ENCODE measurements around the gene BTNL9. TPM values are rescaled to one million over a fixed set of nuclear protein-coding genes. Genes with fewer than 3 reads are reported as not detected.
A peak's percentile ranks its signal among the peaks of the same experiment; 100 is the strongest.

BTNL9 gene
- total RNA-seq, 1 donor from 2014 or later, result 99.8 TPM

GRCh38 chr5:181084621-181085195 is 44.6 kb downstream of the BTNL9 start:
- intact Hi-C loops (cut with DNase I), result no loop called here
- no peak for DNase-seq
- ATAC-seq, result no peak
- H3K4me1 ChIP-seq, result no peaks in the 10 kb centered on the region
- H3K27ac ChIP-seq, result no peak overlapping the region
- TF ChIP-seq CTCF (IDR thresholded peaks at IDR 0.05), result no peak
- no peaks in the 10 kb centered on the region for H3K9me3 ChIP-seq
- H3K36me3 ChIP-seq, result no peaks in the 10 kb centered on the region
- no peak overlapping the region for H3K4me3 ChIP-seq
- H3K27me3 ChIP-seq, result no peaks in the 10 kb centered on the region

- intact Hi-C loops (cut with DNase I), result no loop called here
- no peak overlapping the region for H3K27ac ChIP-seq
- H3K9me3 ChIP-seq, result no peaks in the 10 kb centered on the region
- no peak overlapping the region for H3K4me3 ChIP-seq
- H3K36me3 ChIP-seq, result no peaks in the 10 kb centered on the region
- no peaks in the 10 kb centered on the region for H3K27me3 ChIP-seq
- ATAC-seq (no peak), DNase-seq (no peak)
- TF ChIP-seq CTCF (IDR thresholded peaks at IDR 0.05), result no peak
- no peaks in the 10 kb centered on the region for H3K4me1 ChIP-seq
Measured at GRCh38 chr5:181086026-181086883, 46.2 kb downstream of the BTNL9 start.

GRCh38 chr5:181086884-181087205 is 46.8 kb downstream of the BTNL9 start:
- Histone ChIP-seq H3K36me3 (no peaks in the 10 kb centered on the region), H3K27me3 (no peaks in the 10 kb centered on the region), H3K27ac (no peak overlapping the region), H3K4me1 (no peaks in the 10 kb centered on the region), H3K4me3 (no peak overlapping the region), H3K9me3 (no peaks in the 10 kb centered on the region)
- DNase-seq (no peak), ATAC-seq (no peak)
- intact Hi-C loops (cut with DNase I), result no loop called here
- TF ChIP-seq CTCF (IDR thresholded peaks at IDR 0.05), result no peak

DNA sequence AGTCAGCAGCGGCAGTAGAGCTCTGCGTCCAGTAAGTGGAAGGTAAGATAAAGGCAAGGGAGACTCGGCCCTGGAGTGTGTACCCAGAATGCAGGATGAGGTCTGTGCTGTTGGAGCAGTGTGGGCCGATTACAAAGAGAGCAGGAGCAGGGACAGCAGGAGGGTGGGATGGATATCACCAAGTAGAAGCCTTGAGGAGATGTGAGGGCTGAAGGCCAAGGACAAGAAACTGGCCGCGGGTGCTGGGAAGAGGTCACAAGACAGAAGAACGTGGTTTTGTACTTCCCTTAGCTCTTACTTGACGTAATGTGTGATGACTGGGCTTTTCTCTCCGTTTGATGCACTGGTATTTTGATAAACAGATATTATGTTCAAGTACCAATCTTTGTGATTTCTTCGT is 47.2 kb downstream of the BTNL9 start:
- ATAC-seq (no peak), DNase-seq (no peak)
- Histone ChIP-seq H3K4me1 (no peaks in the 10 kb centered on the region), H3K36me3 (no peaks in the 10 kb centered on the region), H3K9me3 (no peaks in the 10 kb centered on the region), H3K27me3 (no peaks in the 10 kb centered on the region), H3K27ac (no peak overlapping the region), H3K4me3 (no peak overlapping the region)
- intact Hi-C loops (cut with DNase I), result no loop called here
- TF ChIP-seq CTCF (IDR thresholded peaks at IDR 0.05), result no peak

- peak; percentile 32 for ATAC-seq
- no peak overlapping the region for H3K4me3 ChIP-seq
- intact Hi-C loops (cut with DNase I), result no loop called here
- no peaks in the 10 kb centered on the region for H3K9me3 ChIP-seq
- no peak overlapping the region for H3K27ac ChIP-seq
- no peak for DNase-seq
- TF ChIP-seq CTCF (IDR thresholded peaks at IDR 0.05), result peak; percentile 24
- no peaks in the 10 kb centered on the region for H3K27me3 ChIP-seq
- no peaks in the 10 kb centered on the region for H3K4me1 ChIP-seq
- no peaks in the 10 kb centered on the region for H3K36me3 ChIP-seq
Measured at GRCh38 chr5:181088289-181088688, 48.2 kb downstream of the BTNL9 start.

Data from upper lobe of right lung (tissue), 1 donor.